SK-N-SH (cell line): ENCODE data around the gene STRIP2. TPM values are rescaled to one million over a fixed set of nuclear protein-coding genes. Genes with fewer than 3 reads are reported as not detected.

Experiments used
- CTCF ChIA-PET: fragments of 300-600, 350-600 bp; formaldehyde crosslinking; extraction: SDS; loops from one replicate; lab custom pipeline; 2021; lab: Yijun Ruan, JAX
- POLR2A ChIA-PET: fragments of 350-600 bp; sonication (Branson Sonifier 250); formaldehyde crosslinking; extraction: SDS; loops from one replicate; lab custom pipeline; 2020; ENCODE audit warnings: antibody characterized with exemption, inconsistent platforms; lab: Yijun Ruan, JAX
- DNase-seq: peaks from one replicate; pipeline ENCODE4 v3.0.0; 2012
- H2AFZ ChIP-seq: fragments of 200-600 bp; sonication (generic); 2 replicates; pipeline ENCODE4 v1.8.1; 2016; ENCODE audit warnings: antibody characterized with exemption, mild to moderate bottlenecking, low read depth
- H3F3A ChIP-seq: fragments of 200-600 bp; sonication (generic); replicated peaks from 2 replicates; pipeline ENCODE3; 2016; ENCODE audit warnings: antibody characterized with exemption, mild to moderate bottlenecking; ENCODE audit not compliant: insufficient read depth
- H3K27ac ChIP-seq, 2 experiments: fragments of 200-500 bp in 1 of 2; fragments of 200-600 bp in 1 of 2; sonication (Bioruptor generic) in 1 of 2; sonication (generic), shearing (Covaris generic) in 1 of 2; 2 replicates each; pipeline versions ENCODE4 v1.5.1 to v1.6.1; 2014 to 2016; ENCODE audit warnings: low read depth in 2 of 2, inconsistent platforms in 1 of 2, low read length in 1 of 2, mild to moderate bottlenecking in 1 of 2, mixed read lengths in 1 of 2
- H3K27me3 ChIP-seq: fragments of 200-600 bp; sonication (generic), shearing (Covaris generic); 2 replicates; pipeline ENCODE4 v1.6.1; 2016; ENCODE audit warnings: mixed run types; ENCODE audit not compliant: insufficient read depth
- H3K36me3 ChIP-seq, 2 experiments: fragments of 200-500 bp in 1 of 2; fragments of 200-600 bp in 1 of 2; sonication (Bioruptor generic) in 1 of 2; sonication (generic) in 1 of 2; replicated peaks in 1 of 2; 2 replicates each; pipeline versions ENCODE3 to v1.5.1; 2014 to 2016; ENCODE audit warnings: low read length in 1 of 2, mild to moderate bottlenecking in 1 of 2; ENCODE audit not compliant: insufficient read depth in 2 of 2, control insufficient read depth in 1 of 2
- H3K4me1 ChIP-seq, 2 experiments: fragments of 200-500 bp in 1 of 2; fragments of 200-600 bp in 1 of 2; sonication (Bioruptor generic) in 1 of 2; sonication (generic), shearing (Covaris generic) in 1 of 2; 2 replicates each; pipeline versions ENCODE4 v1.5.1 to v1.6.1; 2014 to 2016; ENCODE audit warnings: low read depth in 1 of 2, low read length in 1 of 2, mixed run types in 1 of 2; ENCODE audit not compliant: insufficient read depth in 2 of 2, control insufficient read depth in 1 of 2
- H3K4me2 ChIP-seq: fragments of 200-600 bp; sonication (generic), shearing (Covaris generic); 2 replicates; pipeline ENCODE4 v1.6.1; 2017; ENCODE audit warnings: mixed run types
- H3K4me3 ChIP-seq, 2 experiments: fragments of 200-500 bp in 1 of 2; fragments of 200-600 bp in 1 of 2; sonication (Bioruptor generic) in 1 of 2; sonication (generic), shearing (Covaris generic) in 1 of 2; 2 replicates each; pipeline versions ENCODE4 v1.5.1 to v1.8.1; 2014 to 2016; ENCODE audit warnings: low read depth in 2 of 2, inconsistent platforms in 1 of 2, low read length in 1 of 2, mild to moderate bottlenecking in 1 of 2, mixed read lengths in 1 of 2, moderate library complexity in 1 of 2
- H3K79me2 ChIP-seq: fragments of 200-600 bp; sonication (generic); 2 replicates; pipeline ENCODE4 v1.8.1; 2017; ENCODE audit warnings: mild to moderate bottlenecking; ENCODE audit not compliant: insufficient read depth
- H3K9ac ChIP-seq: fragments of 200-600 bp; sonication (generic); 2 replicates; pipeline ENCODE4 v1.6.1; 2017; ENCODE audit warnings: mixed run types
- H3K9me2 ChIP-seq: fragments of 200-600 bp; sonication (generic); 2 replicates; pipeline ENCODE4 v1.6.1; 2017; ENCODE audit warnings: mixed run types
- H3K9me3 ChIP-seq: fragments of 200-600 bp; sonication (generic); 2 replicates; pipeline ENCODE4 v1.6.1; 2017; ENCODE audit warnings: mixed run types, mild to moderate bottlenecking, moderate library complexity
- H4K20me1 ChIP-seq: fragments of 200-600 bp; sonication (generic); 2 replicates; pipeline ENCODE4 v1.6.1; 2017; ENCODE audit warnings: mild to moderate bottlenecking, mixed run types; ENCODE audit not compliant: insufficient read depth
- CTCF ChIP-seq: fragments of 200-600 bp; sonication (generic); IDR thresholded peaks from 2 replicates; pipeline ENCODE4 v1.6.1; 2017; ENCODE audit warnings: antibody characterized with exemption, mild to moderate bottlenecking, moderate library complexity
- ELF1 ChIP-seq: IDR thresholded peaks from 2 replicates; pipeline ENCODE4 v1.4.0; 2012
- EZH2phosphoT487 ChIP-seq: fragments of 200-600 bp; sonication (generic); IDR thresholded peaks from 2 replicates; pipeline ENCODE4 v1.6.1; 2017; ENCODE audit warnings: low read depth, mixed run types, mild to moderate bottlenecking, antibody characterized with exemption, moderate library complexity, borderline replicate concordance
- FOXM1 ChIP-seq: IDR thresholded peaks from 2 replicates; pipeline ENCODE4 v1.4.0; 2012; ENCODE audit warnings: low read depth, mild to moderate bottlenecking
- JUND ChIP-seq: IDR thresholded peaks from 2 replicates; pipeline ENCODE4 v1.4.0; 2012
- MXI1 ChIP-seq: IDR thresholded peaks from 2 replicates; pipeline ENCODE4 v1.6.1; 2012; ENCODE audit warnings: mild to moderate bottlenecking, low read depth, low read length, improper control_type of control experiment
- NRF1 ChIP-seq: IDR thresholded peaks from 2 replicates; pipeline ENCODE4 v1.6.1; 2012; ENCODE audit warnings: low read depth, mild to moderate bottlenecking, low read length
- PBX3 ChIP-seq: IDR thresholded peaks from 2 replicates; pipeline ENCODE4; 2012
- POLR2AphosphoS5 ChIP-seq: IDR thresholded peaks from 2 replicates; pipeline ENCODE4 v1.6.1; 2012; ENCODE audit warnings: low read depth, low read length
- RAD21 ChIP-seq: IDR thresholded peaks from 2 replicates; pipeline ENCODE4 v1.6.1; 2012; ENCODE audit warnings: mild to moderate bottlenecking, low read length
- REST ChIP-seq: IDR thresholded peaks from 2 replicates; pipeline ENCODE4 v1.6.1; 2012; ENCODE audit warnings: mild to moderate bottlenecking, low read depth, low read length, moderate library complexity
- RXRA ChIP-seq: IDR thresholded peaks from 2 replicates; pipeline ENCODE4 v1.4.0; 2012; ENCODE audit warnings: low read depth, mild to moderate bottlenecking, borderline replicate concordance
- SMC3 ChIP-seq: IDR thresholded peaks from 2 replicates; pipeline ENCODE4 v1.6.1; 2012; ENCODE audit warnings: low read depth, low read length, improper control_type of control experiment
- TAF1 ChIP-seq: IDR thresholded peaks from 2 replicates; pipeline ENCODE4 v1.6.1; 2012; ENCODE audit warnings: low read depth, mild to moderate bottlenecking, low read length, moderate library complexity, borderline replicate concordance
- TCF12 ChIP-seq: IDR thresholded peaks from 2 replicates; pipeline ENCODE4 v1.4.0; 2012
- YY1 ChIP-seq: IDR thresholded peaks from 2 replicates; pipeline ENCODE4 v1.4.0; 2012; ENCODE audit warnings: low read depth, mild to moderate bottlenecking
- ZBTB33 ChIP-seq: IDR thresholded peaks from 2 replicates; pipeline ENCODE4 v1.4.0; 2012; ENCODE audit warnings: low read depth, borderline replicate concordance
- WGBS: methylation state at CpG from one replicate; pipeline ENCODE4 v1.1.6; 2017; ENCODE audit warnings: low lambda C conversion rate; 5-methylcytosine and 5-hydroxymethylcytosine counted together
- polyA plus RNA-seq, 3 experiments: library from polyadenylated mRNA; depleted of rRNA; stranded (reverse); fragments of >200 nt; gene quantifications; 2 replicates each; pipeline ENCODE4 v1.2.3, GENCODE V29; 2012

The STRIP2 gene
- polyA plus RNA-seq, 1 of the 3 experiments (the other 2 are of a cell fraction): 4.9 TPM

- Histone ChIP-seq H3K79me2 (no peaks in the 10 kb centered on the region), H3K4me3 (no peak overlapping the region), H3K27ac (no peak overlapping the region), H2AFZ (no peak overlapping the region), H3K9ac (no peak overlapping the region), H3K9me3 (no peaks in the 10 kb centered on the region), H3K9me2 (no peaks in the 10 kb centered on the region), H3K27me3 (no peaks in the 10 kb centered on the region), H3K4me2 (no peak overlapping the region), H3K36me3 (peaks cover 0 to 3% of the 10 kb centered on the region in 2 experiments), H4K20me1 (no peaks in the 10 kb centered on the region), H3K4me1 (no peaks in the 10 kb centered on the region), H3F3A (no peaks in the 10 kb centered on the region)
- ChIA-PET POLR2A (interaction anchor here (0.6 kb wide), 1 partner anchor 944 kb away, joined by 5 read pairs; no protein-coding TSS in a partner anchor), CTCF (interaction anchor here (1.2 to 7.0 kb wide), 7 partner anchors 9 to 269 kb away, joined by 3 to 32 read pairs (median 5); no protein-coding TSS in a partner anchor)
- no peak for DNase-seq
- 100% methylated on average over 1 of the region's 1 CpG for WGBS
- TF ChIP-seq EZH2phosphoT487 (no peak), MXI1 (no peak), RAD21 (no peak), POLR2AphosphoS5 (no peak), SMC3 (no peak), JUND (no peak), FOXM1 (no peak), RXRA (no peak), CTCF (no peak), ZBTB33 (no peak), NRF1 (no peak), YY1 (no peak), ELF1 (no peak)
Observed at GRCh38 chr7:129479831-129480230, 45.6 kb downstream of the STRIP2 start.

- TF ChIP-seq PBX3: no peak
- TF ChIP-seq REST: no peak
- no peak for TF ChIP-seq TCF12
- no peak for TF ChIP-seq TAF1
- no peaks in the 10 kb centered on the region for H3K9me3 ChIP-seq
- H3K27me3 ChIP-seq: no peaks in the 10 kb centered on the region
- POLR2A ChIA-PET: no interaction called here
- H4K20me1 ChIP-seq: no peaks in the 10 kb centered on the region
- no peak overlapping the region for H3K4me3 ChIP-seq
- no peak overlapping the region for H3K27ac ChIP-seq
- CTCF ChIA-PET: interaction anchor here (0.8 to 7.0 kb wide), 11 partner anchors 10 to 270 kb away, joined by 3 to 32 read pairs (median 3); no protein-coding TSS in a partner anchor
- WGBS: 95% methylated on average over 6 of the region's 6 CpGs
- no peaks in the 10 kb centered on the region for H3K4me1 ChIP-seq
- no peaks in the 10 kb centered on the region for H3F3A ChIP-seq
- DNase-seq: no peak
- no peaks in the 10 kb centered on the region for H3K79me2 ChIP-seq
- H3K9me2 ChIP-seq: no peaks in the 10 kb centered on the region
- peaks cover 0 to 3% of the 10 kb centered on the region in 2 experiments for H3K36me3 ChIP-seq
- H3K4me2 ChIP-seq: no peak overlapping the region
- no peak overlapping the region for H3K9ac ChIP-seq
- H2AFZ ChIP-seq: no peak overlapping the region
Observed at GRCh38 chr7:129480674-129481363, 46.6 kb downstream of the STRIP2 start.
